HG03565 (cell line): ENCODE results near the gene APBB3.
"Not testable (repeated sequence)": the region's sequence is repeated elsewhere in the genome, so short reads cannot be mapped to it uniquely, and the experiment has no call there.

Source experiments
- ATAC-seq: cut with Tn5 transposase; IDR thresholded peaks from one replicate; pipeline ENCODE4 v1.9.1; 2021; ENCODE audit warnings: mild to moderate bottlenecking, moderate library complexity; ENCODE audit not compliant: unreplicated experiment

Gene APBB3

DNA sequence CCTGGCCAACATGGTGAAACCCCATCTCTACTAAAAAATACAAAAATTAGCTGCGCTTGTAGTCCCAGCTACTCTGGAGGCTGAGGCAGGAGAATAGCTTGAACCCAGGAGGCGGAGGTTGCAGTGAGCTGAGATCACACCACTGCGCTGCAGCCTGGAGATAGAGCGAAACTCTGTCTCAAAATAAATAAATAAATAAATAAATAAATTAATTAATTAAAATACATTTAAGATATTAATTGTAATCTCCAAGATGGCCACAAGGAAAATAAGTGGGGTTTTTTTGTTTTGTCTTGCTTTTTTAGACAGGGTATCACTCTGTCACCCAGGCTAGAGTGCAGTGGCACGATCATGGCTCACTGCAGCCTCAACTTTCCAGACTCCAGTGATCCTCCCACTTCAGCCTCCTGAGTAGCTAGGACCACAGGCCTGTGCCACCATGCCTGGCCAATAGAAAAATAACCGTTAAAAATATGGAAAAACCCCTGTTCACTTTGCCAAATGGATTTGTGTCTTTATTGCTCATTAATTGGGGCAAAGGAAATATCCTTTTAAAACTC, 14.9 kb upstream of the APBB3 start:
- not testable (repeated sequence) for ATAC-seq

- ATAC-seq, result no peak
Observed at GRCh38 chr5:140576776-140577201, 12.4 kb upstream of the APBB3 start.

DNA sequence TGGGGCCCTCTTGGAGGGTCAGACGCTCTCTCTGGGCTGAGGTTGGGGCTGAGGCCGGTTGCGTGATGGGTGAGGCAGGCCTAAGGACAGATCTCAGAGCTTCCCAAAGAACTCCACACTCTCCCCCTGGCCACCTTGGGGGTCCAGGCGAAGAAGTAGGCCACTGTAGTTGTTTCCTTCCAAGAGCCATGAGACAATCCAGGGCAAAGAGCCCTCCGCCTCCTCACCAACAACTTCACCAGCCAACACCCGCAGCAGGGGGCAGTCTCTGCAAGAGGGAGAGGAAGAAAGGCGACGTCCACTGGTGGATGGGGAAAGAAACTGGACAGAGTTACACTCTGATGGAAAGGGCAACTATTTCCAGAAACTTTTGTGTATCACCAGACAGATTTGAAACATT, 10.9 kb upstream of the APBB3 start:
- ATAC-seq, result no peak

DNA sequence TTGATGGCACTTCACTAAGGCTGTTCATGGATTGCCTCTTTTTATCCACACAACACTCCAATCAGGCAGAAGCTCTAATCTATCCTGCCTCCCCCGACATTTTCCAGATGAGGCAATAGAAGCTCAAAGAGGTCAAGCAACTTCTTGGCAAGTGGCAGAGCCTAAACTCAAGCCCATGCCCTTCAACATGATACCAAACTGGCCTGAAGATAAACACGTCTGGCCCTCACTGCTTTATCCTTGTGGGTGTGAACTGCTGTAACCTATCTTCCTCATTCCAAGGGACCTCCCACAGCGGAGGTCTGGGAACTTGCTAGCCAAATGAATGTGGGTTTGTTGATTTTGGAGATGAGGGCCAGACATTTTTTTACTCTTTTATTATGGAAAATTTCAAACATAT, 9.8 kb upstream of the APBB3 start:
- no peak for ATAC-seq

- ATAC-seq, result no peak
Observed at GRCh38 chr5:140573683-140574082, 9.3 kb upstream of the APBB3 start.

DNA sequence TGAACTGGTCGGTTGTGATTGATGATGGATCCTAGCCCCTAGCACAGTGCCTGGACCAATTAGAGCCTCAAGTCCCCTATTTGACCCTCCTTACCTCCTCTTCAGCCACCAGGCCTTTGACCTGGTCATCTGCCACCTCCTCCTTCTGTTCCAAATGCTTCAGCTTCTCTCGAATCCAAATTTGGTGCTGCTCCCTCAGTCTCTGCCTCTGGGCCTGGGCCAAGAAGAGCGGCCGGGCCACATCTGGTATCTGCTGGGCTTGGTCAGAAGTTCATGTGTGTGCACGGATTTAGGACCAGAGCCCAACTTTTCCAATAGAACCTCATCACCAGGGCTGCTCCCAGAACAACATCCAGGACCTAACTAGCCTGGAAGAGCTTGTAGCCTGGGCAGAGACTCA, 6.7 kb upstream of the APBB3 start:
- no peak for ATAC-seq

GRCh38 chr5:140570488-140570887, 6.1 kb upstream of the APBB3 start:
- ATAC-seq, result no peak

GRCh38 chr5:140570058-140570457, 5.7 kb upstream of the APBB3 start:
- ATAC-seq, result no peak

DNA sequence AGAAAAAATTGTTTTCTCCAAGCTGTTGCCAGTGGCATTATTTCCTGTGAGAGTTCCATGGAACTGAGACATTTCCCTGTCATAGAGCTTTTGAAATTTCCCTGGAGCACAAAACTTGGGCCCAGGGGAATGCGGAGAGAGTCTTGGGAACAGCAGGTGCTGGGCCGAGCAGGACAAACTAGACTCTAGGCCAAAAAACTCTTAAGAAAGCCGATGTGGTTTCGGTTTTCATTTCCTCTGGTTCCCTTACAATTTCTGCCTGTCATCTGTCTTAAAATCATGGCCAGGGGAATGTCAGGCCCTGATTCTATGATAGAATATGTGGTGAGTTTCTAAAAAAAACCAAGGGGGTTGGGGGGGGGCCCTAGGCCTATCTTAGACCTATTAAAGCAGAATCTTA, 4.8 kb upstream of the APBB3 start:
- no peak for ATAC-seq

DNA sequence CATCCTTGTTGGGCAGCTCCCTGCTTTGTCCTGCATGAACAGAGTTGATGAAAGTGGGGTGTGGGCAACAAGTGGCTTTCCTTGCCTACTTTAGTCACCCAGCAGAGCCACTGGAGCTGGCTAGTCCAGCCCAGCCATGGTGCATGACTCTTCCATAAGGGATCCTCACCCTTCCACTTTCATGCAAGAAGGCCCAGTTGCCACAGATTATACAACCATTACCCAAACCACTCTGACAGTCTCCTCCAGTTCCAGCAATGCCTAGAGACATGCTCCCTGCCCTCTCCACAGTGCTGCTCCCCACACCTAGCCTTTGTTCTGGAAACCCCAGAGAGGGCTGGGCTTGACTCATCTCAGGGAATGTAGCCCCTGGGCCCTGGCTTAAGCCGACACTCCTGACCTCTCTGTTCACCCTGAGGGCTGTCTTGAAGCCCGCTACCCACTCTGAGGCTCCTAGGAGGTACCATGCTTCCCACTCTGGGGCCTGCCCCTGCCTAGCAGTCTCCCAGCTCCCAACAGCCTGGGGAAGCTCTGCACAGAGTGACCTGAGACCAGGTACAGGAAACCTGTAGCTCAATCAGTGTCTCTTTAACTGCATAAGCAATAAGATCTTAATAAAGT, 4.2 kb upstream of the APBB3 start:
- no peak for ATAC-seq

DNA sequence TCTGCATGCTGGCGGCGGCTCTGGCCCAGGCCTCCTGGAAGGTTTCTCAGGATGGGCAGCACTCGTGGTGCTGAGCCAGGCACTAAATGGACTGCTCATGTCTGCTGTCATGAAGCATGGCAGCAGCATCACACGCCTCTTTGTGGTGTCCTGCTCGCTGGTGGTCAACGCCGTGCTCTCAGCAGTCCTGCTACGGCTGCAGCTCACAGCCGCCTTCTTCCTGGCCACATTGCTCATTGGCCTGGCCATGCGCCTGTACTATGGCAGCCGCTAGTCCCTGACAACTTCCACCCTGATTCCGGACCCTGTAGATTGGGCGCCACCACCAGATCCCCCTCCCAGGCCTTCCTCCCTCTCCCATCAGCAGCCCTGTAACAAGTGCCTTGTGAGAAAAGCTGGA, 3.5 kb upstream of the APBB3 start:
- ATAC-seq, result no peak

DNA sequence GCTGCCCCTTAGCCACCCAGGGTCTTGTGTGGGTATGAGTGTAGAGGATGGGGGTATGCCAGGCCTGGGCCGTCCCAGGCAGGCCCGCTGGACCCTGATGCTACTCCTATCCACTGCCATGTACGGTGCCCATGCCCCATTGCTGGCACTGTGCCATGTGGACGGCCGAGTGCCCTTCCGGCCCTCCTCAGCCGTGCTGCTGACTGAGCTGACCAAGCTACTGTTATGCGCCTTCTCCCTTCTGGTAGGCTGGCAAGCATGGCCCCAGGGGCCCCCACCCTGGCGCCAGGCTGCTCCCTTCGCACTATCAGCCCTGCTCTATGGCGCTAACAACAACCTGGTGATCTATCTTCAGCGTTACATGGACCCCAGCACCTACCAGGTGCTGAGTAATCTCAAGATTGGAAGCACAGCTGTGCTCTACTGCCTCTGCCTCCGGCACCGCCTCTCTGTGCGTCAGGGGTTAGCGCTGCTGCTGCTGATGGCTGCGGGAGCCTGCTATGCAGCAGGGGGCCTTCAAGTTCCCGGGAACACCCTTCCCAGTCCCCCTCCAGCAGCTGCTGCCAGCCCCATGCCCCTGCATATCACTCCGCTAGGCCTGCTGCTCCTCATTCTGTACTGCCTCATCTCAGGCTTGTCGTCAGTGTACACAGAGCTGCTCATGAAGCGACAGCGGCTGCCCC, 2.9 kb upstream of the APBB3 start:
- ATAC-seq, result peak; percentile 23

- no peak for ATAC-seq
Observed at GRCh38 chr5:140566665-140567064, 2.3 kb upstream of the APBB3 start.

GRCh38 chr5:140565780-140566095, 1.3 kb upstream of the APBB3 start:
- no peak for ATAC-seq

- no peak for ATAC-seq
Observed at GRCh38 chr5:140565024-140565779, 804 bp upstream of the APBB3 start.

- no peak for ATAC-seq
Observed at GRCh38 chr5:140563596-140563995, 802 bp downstream of the APBB3 start.

- no peak for ATAC-seq
Observed at GRCh38 chr5:140561753-140562523, 2.5 kb downstream of the APBB3 start.

DNA sequence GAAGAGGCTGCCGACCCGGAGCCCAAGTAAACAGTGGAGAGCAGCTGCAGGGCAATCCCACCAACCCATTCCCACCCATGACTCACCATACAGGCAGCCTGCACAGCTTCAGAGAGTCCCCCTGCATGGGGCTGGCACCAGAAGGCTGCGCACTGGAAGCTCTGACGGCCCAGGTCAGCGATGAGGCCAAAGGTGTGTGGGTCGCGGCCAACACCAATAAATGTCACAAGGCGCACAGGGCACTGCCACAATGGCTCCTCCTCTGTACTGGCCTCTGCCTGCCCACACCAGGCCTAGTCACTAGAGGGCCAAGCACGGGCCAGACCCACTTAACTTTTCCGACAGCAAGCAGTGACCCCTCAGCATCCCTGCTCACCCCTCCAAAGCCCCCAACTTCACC, 4.2 kb downstream of the APBB3 start:
- ATAC-seq, result no peak

DNA sequence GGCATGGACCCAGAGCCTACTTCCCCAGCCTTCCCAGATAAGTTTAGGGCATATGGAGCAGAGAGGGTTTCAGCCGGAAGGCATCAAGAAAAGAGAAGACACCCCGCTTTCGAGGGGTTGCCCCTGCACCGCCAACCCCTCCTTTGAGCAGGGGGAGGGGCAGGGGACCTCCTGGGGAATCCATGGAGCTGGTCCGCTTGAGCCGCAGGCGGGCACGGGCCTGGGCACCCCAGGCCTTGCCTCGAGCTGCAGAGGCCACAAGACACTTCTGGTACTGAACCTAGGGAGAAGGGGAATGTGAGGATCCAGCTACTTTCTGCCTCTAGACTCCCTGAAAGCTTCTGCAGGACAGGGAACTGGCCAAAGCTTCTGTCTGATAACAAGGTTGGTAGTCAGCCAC, 5.9 kb downstream of the APBB3 start:
- no peak for ATAC-seq

- ATAC-seq, result no peak
Observed at GRCh38 chr5:140557965-140558364, 6.4 kb downstream of the APBB3 start.

- ATAC-seq, result peak; percentile 91
Observed at GRCh38 chr5:140557136-140557805, 7.1 kb downstream of the APBB3 start, which contains the start of gene SRA1. TSS of gene SRA1 (minus strand) at chr5:140557473. CDS start at chr5:140557452, 21 bp downstream.
